Measurements from ENCODE around the gene DYRK1B.
"Not testable (repeated sequence)": the region's sequence is repeated elsewhere in the genome, so short reads cannot be mapped to it uniquely, and the experiment has no call there.

DNA sequence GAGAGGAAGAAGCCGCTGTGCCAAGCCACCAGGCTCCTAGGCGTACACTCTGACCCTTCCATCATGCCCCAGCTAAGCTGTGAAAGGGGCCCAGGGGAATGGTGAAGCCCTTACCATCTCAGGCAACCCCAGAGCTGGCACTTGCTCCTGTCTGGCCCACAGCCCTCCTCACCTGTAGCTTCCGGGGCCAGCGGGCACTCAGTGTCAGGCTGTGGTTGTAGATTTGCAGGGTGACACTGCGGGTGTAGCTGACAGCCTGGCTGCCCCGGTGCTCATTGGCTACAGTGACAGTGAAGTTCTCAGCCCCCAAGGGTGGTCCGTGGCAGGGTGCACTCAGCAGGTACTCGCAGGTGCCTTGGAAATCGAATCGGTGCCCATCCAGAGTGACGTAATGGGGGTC lies 42.5 kb upstream of the DYRK1B start:
- TF ChIP-seq EZH2phosphoT487 (IDR thresholded peaks at IDR 0.05; ENCODE audit: borderline replicate concordance, low read depth, low read length), result not testable (repeated sequence)
- TF ChIP-seq, protein P1, sequence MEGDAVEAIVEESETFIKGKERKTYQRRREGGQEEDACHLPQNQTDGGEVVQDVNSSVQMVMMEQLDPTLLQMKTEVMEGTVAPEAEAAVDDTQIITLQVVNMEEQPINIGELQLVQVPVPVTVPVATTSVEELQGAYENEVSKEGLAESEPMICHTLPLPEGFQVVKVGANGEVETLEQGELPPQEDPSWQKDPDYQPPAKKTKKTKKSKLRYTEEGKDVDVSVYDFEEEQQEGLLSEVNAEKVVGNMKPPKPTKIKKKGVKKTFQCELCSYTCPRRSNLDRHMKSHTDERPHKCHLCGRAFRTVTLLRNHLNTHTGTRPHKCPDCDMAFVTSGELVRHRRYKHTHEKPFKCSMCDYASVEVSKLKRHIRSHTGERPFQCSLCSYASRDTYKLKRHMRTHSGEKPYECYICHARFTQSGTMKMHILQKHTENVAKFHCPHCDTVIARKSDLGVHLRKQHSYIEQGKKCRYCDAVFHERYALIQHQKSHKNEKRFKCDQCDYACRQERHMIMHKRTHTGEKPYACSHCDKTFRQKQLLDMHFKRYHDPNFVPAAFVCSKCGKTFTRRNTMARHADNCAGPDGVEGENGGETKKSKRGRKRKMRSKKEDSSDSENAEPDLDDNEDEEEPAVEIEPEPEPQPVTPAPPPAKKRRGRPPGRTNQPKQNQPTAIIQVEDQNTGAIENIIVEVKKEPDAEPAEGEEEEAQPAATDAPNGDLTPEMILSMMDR (conservative IDR thresholded peaks at IDR 0.05; ENCODE audit: low read length), result not testable (repeated sequence)

Measured in OCI-LY7 (cell line).